Mammary epithelial cell (primary cell): Measurements from ENCODE around the gene PRKN.

Source experiments
- EZH2 ChIP-seq: IDR thresholded peaks from 2 replicates; pipeline ENCODE4 v1.6.1; 2012; ENCODE audit warnings: low read length, inconsistent platforms, borderline replicate concordance
- TF ChIP-seq, protein P1 (sequence below), 2 donors: IDR thresholded peaks in 1 of 2; conservative IDR thresholded peaks in 1 of 2; 2 replicates each; pipeline ENCODE4 v1.5.1; 2011 to 2012; ENCODE audit warnings: inconsistent platforms in 2 of 2, low read length in 2 of 2, mild to moderate bottlenecking in 2 of 2, control low read depth in 1 of 2, low read depth in 1 of 2; ENCODE audit not compliant: insufficient read depth in 1 of 2; ENCODE audit errors: extremely low read depth in 1 of 2

DNA sequence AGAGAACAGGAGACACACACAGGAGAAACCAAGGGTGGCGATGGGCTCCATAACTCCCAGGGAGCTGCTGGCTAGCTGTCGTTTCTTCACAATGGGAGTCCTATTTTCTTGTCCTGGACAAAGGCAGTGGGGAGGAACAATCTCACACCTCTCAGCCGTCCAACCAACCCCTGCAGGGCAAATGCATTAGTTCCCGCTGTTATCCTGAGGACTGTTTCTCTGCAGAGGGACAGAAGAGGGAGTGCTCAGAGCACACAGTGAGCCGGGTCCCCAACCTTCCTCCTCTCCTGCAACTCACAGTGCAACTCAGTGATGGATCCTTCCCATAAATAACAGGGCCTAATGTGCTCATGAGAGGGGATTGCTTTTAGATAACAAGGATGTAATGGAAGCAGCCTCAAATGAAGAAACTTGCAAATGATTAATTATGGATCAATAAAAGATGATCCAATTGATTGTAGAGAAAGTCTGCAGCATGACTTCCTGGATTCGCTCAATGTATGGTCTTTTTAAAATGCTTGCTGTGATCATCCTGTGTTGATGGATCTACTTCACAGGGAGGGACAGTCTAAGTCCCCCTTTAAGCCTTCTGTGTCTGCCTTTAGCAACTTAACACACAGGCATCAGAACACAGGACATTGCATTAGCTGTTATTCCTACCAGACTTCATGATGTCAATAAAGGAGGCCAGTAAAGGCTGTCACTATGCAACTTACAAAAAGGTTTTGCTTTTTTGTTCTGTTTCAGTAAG is 1000.3 kb downstream of the PRKN start:
- TF ChIP-seq, protein P1, sequence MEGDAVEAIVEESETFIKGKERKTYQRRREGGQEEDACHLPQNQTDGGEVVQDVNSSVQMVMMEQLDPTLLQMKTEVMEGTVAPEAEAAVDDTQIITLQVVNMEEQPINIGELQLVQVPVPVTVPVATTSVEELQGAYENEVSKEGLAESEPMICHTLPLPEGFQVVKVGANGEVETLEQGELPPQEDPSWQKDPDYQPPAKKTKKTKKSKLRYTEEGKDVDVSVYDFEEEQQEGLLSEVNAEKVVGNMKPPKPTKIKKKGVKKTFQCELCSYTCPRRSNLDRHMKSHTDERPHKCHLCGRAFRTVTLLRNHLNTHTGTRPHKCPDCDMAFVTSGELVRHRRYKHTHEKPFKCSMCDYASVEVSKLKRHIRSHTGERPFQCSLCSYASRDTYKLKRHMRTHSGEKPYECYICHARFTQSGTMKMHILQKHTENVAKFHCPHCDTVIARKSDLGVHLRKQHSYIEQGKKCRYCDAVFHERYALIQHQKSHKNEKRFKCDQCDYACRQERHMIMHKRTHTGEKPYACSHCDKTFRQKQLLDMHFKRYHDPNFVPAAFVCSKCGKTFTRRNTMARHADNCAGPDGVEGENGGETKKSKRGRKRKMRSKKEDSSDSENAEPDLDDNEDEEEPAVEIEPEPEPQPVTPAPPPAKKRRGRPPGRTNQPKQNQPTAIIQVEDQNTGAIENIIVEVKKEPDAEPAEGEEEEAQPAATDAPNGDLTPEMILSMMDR (conservative IDR thresholded peaks at IDR 0.05 in 1 of 2, IDR thresholded peaks at IDR 0.05 in 1 of 2; ENCODE audit: extremely low read depth in 1 of 2, insufficient read depth in 1 of 2, low read depth in 1 of 2, low read length in 2 of 2) = no peak
- TF ChIP-seq EZH2 = no peak
